Glomerular visceral epithelial cell (primary cell): Measurements from ENCODE around the gene ACOX1.

Experiments
- DNase-seq: peaks from one replicate; pipeline ENCODE4 v3.0.0-alpha.2; 2016; ENCODE audit errors: extremely low spot score

The ACOX1 gene

DNA sequence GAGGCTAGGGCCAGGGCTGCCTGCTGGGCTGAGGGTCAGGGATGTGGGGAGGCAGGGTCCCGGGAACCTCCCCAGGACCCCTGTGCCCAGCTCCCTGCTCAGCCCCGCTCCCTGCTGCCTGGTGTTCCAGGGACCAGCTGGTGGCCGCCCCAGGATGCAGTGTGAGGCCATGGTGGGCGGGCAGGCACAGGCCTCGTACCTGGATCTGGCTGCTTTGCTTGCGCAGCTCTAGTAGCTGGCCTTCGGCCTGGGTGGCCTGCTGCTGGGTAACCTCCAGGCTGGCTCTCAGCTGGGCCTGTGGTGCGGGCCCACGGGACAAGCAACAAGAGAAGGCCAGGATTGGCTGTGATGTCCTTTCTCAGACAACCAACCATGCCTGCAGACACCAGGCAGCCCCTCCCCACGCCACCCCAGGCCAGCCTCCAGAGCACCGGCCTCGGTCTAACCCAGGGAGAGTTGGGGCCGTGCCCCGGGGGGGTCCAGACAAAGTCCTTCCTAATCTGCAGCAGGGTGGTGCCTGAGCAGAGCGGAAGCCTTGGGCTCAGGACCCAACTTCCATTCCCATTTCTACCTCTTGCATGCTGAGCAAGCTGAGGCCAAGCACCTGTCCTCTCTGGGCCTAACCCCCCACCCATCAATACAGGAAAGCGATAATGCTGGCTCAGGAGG, 86.3 kb downstream of the ACOX1 start:
- no peak for DNase-seq

DNA sequence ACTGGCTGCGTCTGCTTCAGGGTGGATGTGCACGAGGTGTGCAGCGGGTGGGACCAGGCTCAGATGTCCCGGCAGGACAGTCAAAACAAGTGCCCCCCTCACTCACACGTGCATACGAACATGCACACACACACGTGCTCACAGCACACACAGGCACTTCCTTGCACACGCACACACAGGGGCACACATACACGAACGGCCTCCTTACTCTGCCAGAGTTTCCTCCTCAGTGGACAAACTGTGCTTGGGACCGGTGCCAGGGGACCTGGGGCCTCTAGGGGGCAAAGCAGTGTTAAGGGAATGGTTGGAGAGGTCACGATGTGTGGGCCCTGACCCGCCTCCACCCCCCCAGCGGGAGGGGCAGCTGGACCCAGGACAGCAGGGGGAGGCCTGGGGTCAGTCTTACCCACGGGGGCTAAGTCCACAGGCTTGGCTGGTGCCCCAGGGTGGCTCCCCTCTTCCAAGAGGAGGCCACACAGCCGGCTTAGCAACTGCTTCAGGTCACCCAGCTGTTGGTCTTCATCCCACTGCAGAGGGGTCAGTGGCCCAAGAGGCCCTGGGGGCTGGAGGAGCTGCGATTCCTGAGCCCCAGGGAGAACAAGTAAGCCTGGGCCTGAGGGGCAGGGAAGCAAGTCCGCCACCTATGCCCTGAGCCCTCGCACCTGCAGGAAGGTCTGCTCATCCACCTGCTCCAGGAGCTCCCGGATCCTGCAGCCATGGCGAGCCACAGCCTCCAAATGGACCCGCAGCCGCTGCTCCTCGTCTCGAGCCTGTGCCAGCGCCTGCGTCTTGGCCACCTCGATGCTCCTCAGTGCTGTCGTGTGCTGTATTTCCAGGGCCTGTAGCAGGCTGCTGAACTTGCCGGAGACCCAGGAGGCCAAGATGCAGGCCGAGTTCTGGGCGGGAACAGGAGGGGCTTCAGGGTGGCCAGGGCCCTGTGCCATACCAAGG, 87.1 kb downstream of the ACOX1 start:
- no peak for DNase-seq
